ENCODE data around the gene CSNK1G2.
"Not testable (repeated sequence)": the region's sequence is repeated elsewhere in the genome, so short reads cannot be mapped to it uniquely, and the experiment has no call there.

CSNK1G2 gene

GRCh38 chr19:1981253-1981652 is 40.3 kb downstream of the CSNK1G2 start:
- H3K36me3 ChIP-seq, result peaks cover 93% of the 10 kb centered on the region
- TF ChIP-seq Cebpa-rat (IDR thresholded peaks at IDR 0.05), result no peak
- H3K4me3 ChIP-seq, result no peak overlapping the region
- peaks cover 39% of the 10 kb centered on the region for H4K20me1 ChIP-seq
- H3K9me3 ChIP-seq, result no peaks in the 10 kb centered on the region
- H3K27ac ChIP-seq, result no peak overlapping the region
- H3K4me2 ChIP-seq, result no peak overlapping the region
- H3K9ac ChIP-seq, result no peak overlapping the region
- H3K27me3 ChIP-seq, result no peaks in the 10 kb centered on the region
- H3K4me1 ChIP-seq, result 0 out of 2 replicates have a peak, but pooled peaks cover 7% of the 10 kb centered on the region

- Histone ChIP-seq H3K27me3 (no peaks in the 10 kb centered on the region), H3K9me3 (no peaks in the 10 kb centered on the region), H4K20me1 (peaks cover 46% of the 10 kb centered on the region), H3K36me3 (peaks cover 98% of the 10 kb centered on the region), H3K27ac (no peak overlapping the region), H3K4me1 (0 out of 2 replicates have a peak, but pooled peaks cover 7% of the 10 kb centered on the region), H3K4me3 (no peak overlapping the region), H3K4me2 (no peak overlapping the region), H3K9ac (no peak overlapping the region)
- no peak for TF ChIP-seq Cebpa-rat (IDR thresholded peaks at IDR 0.05)
Measured at GRCh38 chr19:1984357-1984756, 43.4 kb downstream of the CSNK1G2 start.

GRCh38 chr19:1985588-1986356 is 44.8 kb downstream of the CSNK1G2 start:
- TF ChIP-seq Cebpa-rat (IDR thresholded peaks at IDR 0.05), result no peak
- Histone ChIP-seq H3K9me3 (no peaks in the 10 kb centered on the region), H3K36me3 (peaks cover 98% of the 10 kb centered on the region), H3K27ac (no peak overlapping the region), H3K4me1 (0 out of 2 replicates have a peak, but pooled peaks cover 7% of the 10 kb centered on the region), H3K4me2 (no peak overlapping the region), H3K27me3 (no peaks in the 10 kb centered on the region), H3K4me3 (no peak overlapping the region), H4K20me1 (peaks cover 57% of the 10 kb centered on the region), H3K9ac (no peak overlapping the region)

- no peak overlapping the region for H3K9ac ChIP-seq
- no peak overlapping the region for H3K4me2 ChIP-seq
- no peaks in the 10 kb centered on the region for H3K27me3 ChIP-seq
- no peaks in the 10 kb centered on the region for H3K9me3 ChIP-seq
- H4K20me1 ChIP-seq, result peaks cover 57% of the 10 kb centered on the region
- H3K36me3 ChIP-seq, result peaks cover 98% of the 10 kb centered on the region
- no peak overlapping the region for H3K27ac ChIP-seq
- H3K4me1 ChIP-seq, result no peaks in the 10 kb centered on the region
- no peak overlapping the region for H3K4me3 ChIP-seq
- TF ChIP-seq Cebpa-rat (IDR thresholded peaks at IDR 0.05), result no peak
Measured at GRCh38 chr19:1986357-1987162, 45.6 kb downstream of the CSNK1G2 start.

- Histone ChIP-seq H3K36me3 (peaks cover 98% of the 10 kb centered on the region), H3K9me3 (no peaks in the 10 kb centered on the region), H3K27ac (no peak overlapping the region), H3K4me3 (no peak overlapping the region), H3K4me1 (no peaks in the 10 kb centered on the region), H3K9ac (no peak overlapping the region), H3K27me3 (no peaks in the 10 kb centered on the region), H4K20me1 (peaks cover 58% of the 10 kb centered on the region), H3K4me2 (no peak overlapping the region)
- TF ChIP-seq Cebpa-rat (IDR thresholded peaks at IDR 0.05), result no peak
Measured at GRCh38 chr19:1987197-1988187, 46.5 kb downstream of the CSNK1G2 start.

- not testable (repeated sequence) for H3K9me3 ChIP-seq, H3K4me3 ChIP-seq, H3K27ac ChIP-seq, H3K27me3 ChIP-seq, H3K4me2 ChIP-seq, H3K4me1 ChIP-seq, H3K9ac ChIP-seq
- H3K36me3 ChIP-seq, result peaks cover 97% of the 10 kb centered on the region
- peaks cover 58% of the 10 kb centered on the region for H4K20me1 ChIP-seq
Measured at GRCh38 chr19:1988464-1988863, 47.5 kb downstream of the CSNK1G2 start.

- H3K9ac ChIP-seq, result no peak overlapping the region
- TF ChIP-seq Cebpa-rat (IDR thresholded peaks at IDR 0.05), result no peak
- H3K36me3 ChIP-seq, result peaks cover 97% of the 10 kb centered on the region
Measured at GRCh38 chr19:1989513-1990229, 48.7 kb downstream of the CSNK1G2 start.

GRCh38 chr19:1990230-1991017 is 49.5 kb downstream of the CSNK1G2 start:
- Histone ChIP-seq H3K9me3 (no peaks in the 10 kb centered on the region), H3K4me1 (0 out of 2 replicates have a peak, but pooled peaks cover 4% of the 10 kb centered on the region), H3K36me3 (peaks cover 97% of the 10 kb centered on the region), H3K27ac (no peak overlapping the region), H3K4me2 (no peak overlapping the region), H3K4me3 (no peak overlapping the region), H3K27me3 (no peaks in the 10 kb centered on the region), H3K9ac (no peak overlapping the region), H4K20me1 (peaks cover 66% of the 10 kb centered on the region)
- no peak for TF ChIP-seq Cebpa-rat (IDR thresholded peaks at IDR 0.05)

More at GRCh38 chr19:1989513-1990229, 48.7 kb downstream of the CSNK1G2 start:
- H3K4me3 ChIP-seq, result no peak overlapping the region
- no peaks in the 10 kb centered on the region for H3K9me3 ChIP-seq
- H3K4me2 ChIP-seq, result no peak overlapping the region
- no peaks in the 10 kb centered on the region for H3K27me3 ChIP-seq
- H3K27ac ChIP-seq, result no peak overlapping the region
- peaks cover 62% of the 10 kb centered on the region for H4K20me1 ChIP-seq
- no peaks in the 10 kb centered on the region for H3K4me1 ChIP-seq
